Transverse colon (tissue), 4 donors: ENCODE results near the gene CANT1. TPM values are rescaled to one million over a fixed set of nuclear protein-coding genes. Genes with fewer than 3 reads are reported as not detected.

Source experiments
- total RNA-seq, 4 donors: library from RNA; depleted of rRNA; stranded (reverse); fragments of >200 nt; gene quantifications; one replicate each; pipeline ENCODE4 v1.1.0, GENCODE V29; 2016

The CANT1 gene
- total RNA-seq, 4 donors from 2014 or later = 89.4 to 231 (median 138) TPM

Other genes with a start within 250 kb of the CANT1 start
- 100 to 1,000 TPM; 103 to 156 (median 142) TPM for gene CYTH1, start 227.5 kb downstream of the CANT1 start, total RNA-seq
- gene USP36, start 168.9 kb downstream of the CANT1 start, total RNA-seq = 10 to 100 TPM; 28.5 to 96.5 (median 63.5) TPM
- gene CEP295NL, start 106.6 kb downstream of the CANT1 start, total RNA-seq = 1 to 10 TPM; 1.8 to 3.0 (median 2.5) TPM
- gene TIMP2, start 84.4 kb downstream of the CANT1 start, total RNA-seq = 10 to 100 TPM; 32.2 to 70.7 (median 54.6) TPM
- 1,000 to 10,000 TPM in 2 of 4 donors, 100 to 1,000 TPM in 2; 796 to 1,440 (median 1,077) TPM for gene LGALS3BP, start 29.8 kb downstream of the CANT1 start, total RNA-seq
- gene C1QTNF1, start 14.4 kb upstream of the CANT1 start, total RNA-seq = 10 to 100 TPM in 2 of 4 donors, 1 to 10 TPM in 2; 5.4 to 35.5 (median 12.0) TPM
- 100 to 1,000 TPM in 2 of 4 donors, 10 to 100 TPM in 2; 74.7 to 335 (median 121) TPM for gene ENGASE, start 65.1 kb upstream of the CANT1 start, total RNA-seq